GM23248 (cell line): Measurements from ENCODE around the gene DTX1. TPM values are rescaled to one million over a fixed set of nuclear protein-coding genes. Genes with fewer than 3 reads are reported as not detected.
A peak's percentile ranks its signal among the peaks of the same experiment; 100 is the strongest.

Experiments used
- DNase-seq: peaks from one replicate; pipeline ENCODE4 v3.0.0-alpha.2; 2015
- H2AFZ ChIP-seq: fragments of 200-600 bp; sonication (generic); 2 replicates; pipeline ENCODE4 v1.6.1; 2016; ENCODE audit warnings: antibody characterized with exemption
- H3F3A ChIP-seq: fragments of 200-600 bp; sonication (generic); 2 replicates; pipeline ENCODE4 v1.6.1; 2016; ENCODE audit warnings: mild to moderate bottlenecking, antibody characterized with exemption, mixed run types; ENCODE audit not compliant: insufficient read depth
- H3K27ac ChIP-seq: fragments of 200-600 bp; sonication (generic); 2 replicates; pipeline ENCODE4 v1.5.1; 2016; ENCODE audit warnings: mild to moderate bottlenecking
- H3K27me3 ChIP-seq: fragments of 200-600 bp; sonication (generic); replicated peaks from 2 replicates; pipeline ENCODE4 v1.6.1; 2016; ENCODE audit warnings: mild to moderate bottlenecking; ENCODE audit not compliant: insufficient read depth
- H3K36me3 ChIP-seq: fragments of 200-600 bp; sonication (generic); 2 replicates; pipeline ENCODE4 v1.6.1; 2016; ENCODE audit warnings: low read depth, mild to moderate bottlenecking
- H3K4me1 ChIP-seq: fragments of 200-600 bp; sonication (generic); 2 replicates; pipeline ENCODE4 v1.6.1; 2016; ENCODE audit warnings: mild to moderate bottlenecking; ENCODE audit not compliant: insufficient read depth
- H3K4me2 ChIP-seq: fragments of 200-600 bp; sonication (generic); one replicate; pipeline ENCODE4 v1.6.1; 2016; ENCODE audit warnings: mild to moderate bottlenecking; ENCODE audit not compliant: unreplicated experiment
- H3K4me3 ChIP-seq: fragments of 200-600 bp; sonication (generic); 2 replicates; pipeline ENCODE4 v1.5.1; 2016; ENCODE audit warnings: mild to moderate bottlenecking
- H3K79me2 ChIP-seq: fragments of 200-600 bp; sonication (generic); 2 replicates; pipeline ENCODE4 v1.6.1; 2016; ENCODE audit warnings: mild to moderate bottlenecking; ENCODE audit not compliant: insufficient read depth
- H3K9ac ChIP-seq: fragments of 200-600 bp; sonication (generic); 2 replicates; pipeline ENCODE4 v1.6.1; 2016; ENCODE audit warnings: mild to moderate bottlenecking
- H3K9me2 ChIP-seq: fragments of 200-600 bp; sonication (generic); 2 replicates; pipeline ENCODE4 v1.6.1; 2016; ENCODE audit warnings: mixed run types, mild to moderate bottlenecking, moderate library complexity; ENCODE audit not compliant: insufficient read depth
- H3K9me3 ChIP-seq: fragments of 200-600 bp; sonication (generic); one replicate; pipeline ENCODE4 v1.6.1; 2017; ENCODE audit warnings: low read depth
- H4K20me1 ChIP-seq: fragments of 200-600 bp; sonication (generic); 2 replicates; pipeline ENCODE4 v1.6.0; 2016; ENCODE audit not compliant: insufficient read depth
- EZH2 ChIP-seq: fragments of 200-600 bp; sonication (generic); IDR thresholded peaks from 2 replicates; pipeline ENCODE4 v1.6.1; 2018; ENCODE audit warnings: antibody characterized with exemption, mild to moderate bottlenecking; ENCODE audit not compliant: insufficient read depth, poor library complexity, severe bottlenecking
- EZH2phosphoT487 ChIP-seq: fragments of 200-600 bp; sonication (generic); IDR thresholded peaks from 2 replicates; pipeline ENCODE4 v1.6.1; 2018; ENCODE audit warnings: antibody characterized with exemption, moderate library complexity, mild to moderate bottlenecking, low read depth; ENCODE audit not compliant: insufficient read depth
- WGBS, 2 experiments: methylation state at CpG; one replicate each; pipeline ENCODE4 v1.1.6; 2015 to 2017; ENCODE audit warnings: low lambda C conversion rate in 2 of 2, low coverage in 1 of 2; ENCODE audit errors: missing lambda C conversion rate in 2 of 2; 5-methylcytosine and 5-hydroxymethylcytosine counted together
- in situ Hi-C: fragments of 300-500 bp; cut with MboI; formaldehyde crosslinking; loops from 2 replicates; pipeline ENCODE4 v1.15.0; 2020
- polyA plus RNA-seq: library from polyadenylated mRNA; unstranded; fragments of >200 nt; fragmentation: Nextera tagmentation; extraction: Ambion mirVana; gene quantifications from 2 replicates; pipeline ENCODE4 v1.2.1, GENCODE V29; 2016
- total RNA-seq: library from RNA; depleted of rRNA; stranded (reverse); fragments of >200 nt; shearing (Covaris generic); gene quantifications from 2 replicates; pipeline ENCODE4 v1.2.3, GENCODE V29; 2014; rRNA removed

DTX1 gene
- total RNA-seq (not detected in 2 replicates), polyA plus RNA-seq (not detected in 2 replicates)

GRCh38 chr12:113056631-113057488, at the start of gene DTX1:
Gene DTX1 (plus strand): TSS chr12:113056730. CDS start chr12:113058193, 1,463 bp downstream.
- DNase-seq, result peak; percentile 28
- Histone ChIP-seq H3K4me1 (no peaks in the 10 kb centered on the region), H3K27me3 (peaks cover 39% of the 10 kb centered on the region), H3K4me2 (no peak within 1 kb of the TSS), H3K27ac (no peak within 1 kb of the TSS), H4K20me1 (no peaks in the 10 kb centered on the region), H3K4me3 (peak within 1 kb of the TSS; percentile 46), H3K79me2 (no peaks in the 10 kb centered on the region), H3K9me3 (no peaks in the 10 kb centered on the region), H3K9ac (no peak within 1 kb of the TSS; the same call in 1 of the 2 replicates), H3F3A (no peaks in the 10 kb centered on the region), H3K36me3 (no peaks in the 10 kb centered on the region), H3K9me2 (no peaks in the 10 kb centered on the region), H2AFZ (peak within 1 kb of the TSS; percentile 48; the same call in 1 of the 2 replicates)
- in situ Hi-C loops, result no loop called here
- TF ChIP-seq EZH2, result no peak
- no peak for TF ChIP-seq EZH2phosphoT487
- WGBS, 2 experiments, result 2% methylated on average over 38 to 41 of the region's 94 CpGs

- peak; percentile 41 for DNase-seq
- in situ Hi-C loops, result no loop called here
- H3K9me2 ChIP-seq, result no peaks in the 10 kb centered on the region
- no peak overlapping the region for H3K4me2 ChIP-seq
- TF ChIP-seq EZH2 (no peak), EZH2phosphoT487 (no peak)
- no peak overlapping the region for H2AFZ ChIP-seq
- H3K9ac ChIP-seq, result no peak overlapping the region
- H3K27ac ChIP-seq, result no peak overlapping the region
- H3K36me3 ChIP-seq, result no peaks in the 10 kb centered on the region
- H3K4me1 ChIP-seq, result no peaks in the 10 kb centered on the region
- no peak overlapping the region for H3K4me3 ChIP-seq
- no peaks in the 10 kb centered on the region for H3K27me3 ChIP-seq
- H3F3A ChIP-seq, result no peaks in the 10 kb centered on the region
- H4K20me1 ChIP-seq, result no peaks in the 10 kb centered on the region
- WGBS, 2 experiments, result 69 to 74% methylated on average over 4 of the region's 4 CpGs
- H3K79me2 ChIP-seq, result no peaks in the 10 kb centered on the region
- H3K9me3 ChIP-seq, result no peaks in the 10 kb centered on the region
These were observed 49.4 kb upstream of the DTX1 start for GRCh38 chr12:113007166-113007565.

GRCh38 chr12:113010701-113011100, 45.8 kb upstream of the DTX1 start:
- DNase-seq, result no peak
- TF ChIP-seq EZH2, result no peak
- no peak for TF ChIP-seq EZH2phosphoT487
- Histone ChIP-seq H3K9me2 (no peaks in the 10 kb centered on the region), H3K4me2 (no peak overlapping the region), H3K27me3 (no peaks in the 10 kb centered on the region; the same call in 1 of the 2 replicates), H3K27ac (no peak overlapping the region), H3F3A (no peaks in the 10 kb centered on the region), H3K79me2 (no peaks in the 10 kb centered on the region), H3K9ac (no peak overlapping the region), H3K4me3 (no peak overlapping the region), H4K20me1 (no peaks in the 10 kb centered on the region), H3K36me3 (no peaks in the 10 kb centered on the region), H3K4me1 (no peaks in the 10 kb centered on the region), H3K9me3 (no peaks in the 10 kb centered on the region), H2AFZ (no peak overlapping the region)
- 25 to 32% methylated on average over 2 of the region's 2 CpGs for WGBS, 2 experiments
- in situ Hi-C loops, result no loop called here

- no peak for DNase-seq
- H3K27me3 ChIP-seq, result no peaks in the 10 kb centered on the region; the same call in 1 of the 2 replicates
- no peak for TF ChIP-seq EZH2
- no peak for TF ChIP-seq EZH2phosphoT487
- H3K4me1 ChIP-seq, result peaks cover 7% of the 10 kb centered on the region; the same call in 1 of the 2 replicates
- no peaks in the 10 kb centered on the region for H3K79me2 ChIP-seq
- WGBS, 2 experiments, result 52 to 53% methylated on average over 9 of the region's 9 CpGs
- H3K9me3 ChIP-seq, result no peaks in the 10 kb centered on the region
- no peak overlapping the region for H3K4me3 ChIP-seq
- in situ Hi-C loops, result no loop called here
- 0 out of 2 replicates have a peak, but pooled peaks cover 6% of the 10 kb centered on the region for H3F3A ChIP-seq
- no peak overlapping the region for H2AFZ ChIP-seq
- H4K20me1 ChIP-seq, result no peaks in the 10 kb centered on the region
- no peak overlapping the region for H3K27ac ChIP-seq
- H3K9ac ChIP-seq, result no peak overlapping the region
- no peaks in the 10 kb centered on the region for H3K9me2 ChIP-seq
- H3K36me3 ChIP-seq, result no peaks in the 10 kb centered on the region
- no peak overlapping the region for H3K4me2 ChIP-seq
These were observed 42.0 kb upstream of the DTX1 start for GRCh38 chr12:113014565-113014964.
